HEK293 (cell line): ENCODE measurements around the gene PJA2.

Source experiments
- CTCF ChIA-PET: fragments of 350-600 bp; formaldehyde crosslinking; extraction: SDS; loops from one replicate; lab custom pipeline; 2021; ENCODE audit warnings: antibody characterized with exemption; lab: Yijun Ruan, JAX
- POLR2A ChIA-PET: fragments of 300-600 bp; formaldehyde crosslinking; extraction: SDS; loops from one replicate; lab custom pipeline; 2020; ENCODE audit warnings: antibody characterized with exemption, inconsistent platforms; lab: Yijun Ruan, JAX
- H3K27ac ChIP-seq: fragments of 200-500 bp; sonication (Bioruptor generic); 2 replicates; pipeline ENCODE4 v1.5.1; 2014; ENCODE audit warnings: low read depth, low read length, control low read depth, inconsistent platforms; ENCODE audit errors: extremely low read depth
- H3K36me3 ChIP-seq, 2 experiments: fragments of 200-500 bp in 1 of 2; sonication (Bioruptor generic) in 1 of 2; 1 replicate in 1 of 2; 2 replicates in 1 of 2; pipeline ENCODE4 v1.5.1; 2014 to 2017; ENCODE audit warnings: inconsistent platforms in 2 of 2, low read length in 2 of 2; ENCODE audit not compliant: control insufficient read depth in 2 of 2, insufficient read depth in 1 of 2
- H3K4me1 ChIP-seq: fragments of 200-500 bp; sonication (Bioruptor generic); 2 replicates; pipeline ENCODE4 v1.5.1; 2014; ENCODE audit warnings: mild to moderate bottlenecking, low read length, inconsistent platforms; ENCODE audit not compliant: control insufficient read depth, insufficient read depth
- H3K4me3 ChIP-seq: 2 replicates; pipeline ENCODE4 v1.5.1; 2011; ENCODE audit warnings: low read depth, mild to moderate bottlenecking, control low read depth, low read length, moderate library complexity
- H3K9me3 ChIP-seq: fragments of 200-500 bp; sonication (Bioruptor generic); 2 replicates; pipeline ENCODE4 v1.5.1; 2014; ENCODE audit warnings: low read depth, low read length, inconsistent platforms; ENCODE audit not compliant: control insufficient read depth, insufficient read depth
- CTCF ChIP-seq: fragments of 450-650 bp; formaldehyde crosslinking; IDR thresholded peaks from 2 replicates; pipeline ENCODE4 v1.5.1; 2016; ENCODE audit warnings: missing biosample characterization, missing genetic modification characterization
- FEZF1 ChIP-seq: fragments of 450-650 bp; formaldehyde crosslinking; IDR thresholded peaks from 2 replicates; pipeline ENCODE4 v1.5.1; 2016; ENCODE audit warnings: missing biosample characterization, missing genetic modification characterization
- GLIS2 ChIP-seq: fragments of 450-650 bp; formaldehyde crosslinking; IDR thresholded peaks from 2 replicates; pipeline ENCODE4 v1.5.1; 2016; ENCODE audit warnings: missing biosample characterization, missing genetic modification characterization
- HOXA7 ChIP-seq: sonication (generic); formaldehyde crosslinking; IDR thresholded peaks from 2 replicates; pipeline ENCODE4 v1.8.1; 2022; ENCODE audit warnings: missing genetic modification reagents, borderline replicate concordance
- IKZF3 ChIP-seq: fragments of 450-650 bp; IDR thresholded peaks from 2 replicates; pipeline ENCODE4 v1.5.0; 2018; ENCODE audit warnings: missing biosample characterization, mild to moderate bottlenecking, missing genetic modification characterization, moderate library complexity
- KLF9 ChIP-seq: fragments of 450-650 bp; formaldehyde crosslinking; IDR thresholded peaks from 2 replicates; pipeline ENCODE4 v1.5.1; 2016; ENCODE audit warnings: missing biosample characterization, missing genetic modification characterization, low read depth
- OVOL3 ChIP-seq: fragments of 450-650 bp; formaldehyde crosslinking; IDR thresholded peaks from 2 replicates; pipeline ENCODE4 v1.5.1; 2016; ENCODE audit warnings: missing biosample characterization, missing genetic modification characterization
- SETDB1 ChIP-seq: IDR thresholded peaks from one replicate; pipeline ENCODE4 v1.6.1; 2017; ENCODE audit warnings: mild to moderate bottlenecking, low read length, moderate library complexity, mixed read lengths; ENCODE audit not compliant: insufficient read length
- YY1 ChIP-seq: fragments of 450-650 bp; formaldehyde crosslinking; IDR thresholded peaks from 2 replicates; pipeline ENCODE4 v1.5.1; 2018; ENCODE audit warnings: missing biosample characterization, missing genetic modification characterization
- ZBTB1 ChIP-seq: fragments of 450-650 bp; formaldehyde crosslinking; IDR thresholded peaks from 2 replicates; pipeline ENCODE4 v1.5.1; 2016; ENCODE audit warnings: missing biosample characterization, missing genetic modification characterization
- ZBTB17 ChIP-seq: fragments of 450-650 bp; formaldehyde crosslinking; IDR thresholded peaks from 2 replicates; pipeline ENCODE4 v1.5.1; 2016; ENCODE audit warnings: missing biosample characterization, missing genetic modification characterization
- ZNF132 ChIP-seq: fragments of 450-650 bp; formaldehyde crosslinking; IDR thresholded peaks from 2 replicates; pipeline ENCODE4 v1.5.1; 2017; ENCODE audit warnings: missing biosample characterization, missing genetic modification characterization, borderline replicate concordance
- ZNF19 ChIP-seq: fragments of 450-650 bp; formaldehyde crosslinking; IDR thresholded peaks from 2 replicates; pipeline ENCODE4; 2016; ENCODE audit warnings: missing biosample characterization, missing genetic modification characterization, low read depth
- ZNF239 ChIP-seq: fragments of 450-650 bp; formaldehyde crosslinking; IDR thresholded peaks from 2 replicates; pipeline ENCODE4 v1.5.1; 2016; ENCODE audit warnings: missing biosample characterization, missing genetic modification characterization
- ZNF248 ChIP-seq: fragments of 450-650 bp; formaldehyde crosslinking; IDR thresholded peaks from 2 replicates; pipeline ENCODE4 v1.5.1; 2017; ENCODE audit warnings: missing biosample characterization, missing genetic modification characterization
- ZNF280C ChIP-seq: fragments of 450-650 bp; formaldehyde crosslinking; IDR thresholded peaks from 2 replicates; pipeline ENCODE4 v1.5.1; 2016; ENCODE audit warnings: missing biosample characterization, missing genetic modification characterization
- ZNF354C ChIP-seq: fragments of 450-650 bp; formaldehyde crosslinking; IDR thresholded peaks from 2 replicates; pipeline ENCODE4 v1.5.1; 2016; ENCODE audit warnings: missing biosample characterization, missing genetic modification characterization, low read depth, borderline replicate concordance
- ZNF366 ChIP-seq: fragments of 450-650 bp; formaldehyde crosslinking; conservative IDR thresholded peaks from 2 replicates; pipeline ENCODE4 v1.5.1; 2016; ENCODE audit warnings: missing biosample characterization, missing genetic modification characterization
- ZNF544 ChIP-seq: fragments of 450-650 bp; formaldehyde crosslinking; IDR thresholded peaks from 2 replicates; pipeline ENCODE4 v1.5.0; 2017; ENCODE audit warnings: missing biosample characterization, missing genetic modification characterization
- ZNF580 ChIP-seq: fragments of 450-650 bp; formaldehyde crosslinking; IDR thresholded peaks from 2 replicates; pipeline ENCODE4 v1.5.1; 2016; ENCODE audit warnings: missing biosample characterization, missing genetic modification characterization
- ZNF610 ChIP-seq: fragments of 450-650 bp; formaldehyde crosslinking; IDR thresholded peaks from 2 replicates; pipeline ENCODE4 v1.5.1; 2016; ENCODE audit warnings: missing biosample characterization, missing genetic modification characterization, borderline replicate concordance
- ZNF621 ChIP-seq: fragments of 450-650 bp; formaldehyde crosslinking; IDR thresholded peaks from 2 replicates; pipeline ENCODE4 v1.5.1; 2017; ENCODE audit warnings: missing biosample characterization, missing genetic modification characterization
- ZNF654 ChIP-seq: fragments of 450-650 bp; formaldehyde crosslinking; IDR thresholded peaks from 2 replicates; pipeline ENCODE4 v1.5.1; 2016; ENCODE audit warnings: low read depth, missing biosample characterization, missing genetic modification characterization
- ZNF837 ChIP-seq: fragments of 450-650 bp; formaldehyde crosslinking; IDR thresholded peaks from 2 replicates; pipeline ENCODE4 v1.5.1; 2016; ENCODE audit warnings: missing biosample characterization, missing genetic modification characterization
- ZSCAN16 ChIP-seq: fragments of 450-650 bp; formaldehyde crosslinking; IDR thresholded peaks from 2 replicates; pipeline ENCODE4 v1.5.1; 2016; ENCODE audit warnings: missing biosample characterization, missing genetic modification characterization

PJA2 gene

GRCh38 chr5:109299557-109299956, 110.2 kb downstream of the PJA2 start (continued):
- TF ChIP-seq ZNF366 (tag by site-specific recombination), result no peak
- TF ChIP-seq ZNF280C, result no peak

- CTCF ChIA-PET, result no interaction called here
- Histone ChIP-seq H3K36me3 (no peaks in the 10 kb centered on the region), H3K4me3 (no peak overlapping the region), H3K9me3 (no peaks in the 10 kb centered on the region)
- POLR2A ChIA-PET, result no interaction called here
- TF ChIP-seq FEZF1 (tag by site-specific recombination), result no peak
- no peak for TF ChIP-seq HOXA7 (CRISPR knock-in tag)
- no peak for TF ChIP-seq ZNF239 (tag by site-specific recombination)
- no peak for TF ChIP-seq KLF9 (tag by site-specific recombination)
- no peak for TF ChIP-seq OVOL3
- TF ChIP-seq ZNF248 (tag by site-specific recombination), result no peak
- no peak for TF ChIP-seq ZNF580
- no peak for TF ChIP-seq ZBTB17 (tag by site-specific recombination)
- TF ChIP-seq ZNF621, result no peak
- TF ChIP-seq ZNF654 (tag by site-specific recombination), result no peak
- no peak for TF ChIP-seq GLIS2 (tag by site-specific recombination)
- TF ChIP-seq IKZF3 (tag by site-specific recombination), result no peak
- no peak for TF ChIP-seq ZNF354C
- TF ChIP-seq ZSCAN16 (tag by site-specific recombination), result no peak
- TF ChIP-seq CTCF (tag by site-specific recombination), result no peak
- TF ChIP-seq, all 188 proteins: peak for 0
- Histone ChIP-seq H3K27ac (no peak overlapping the region), H3K4me1 (peaks cover 4% of the 10 kb centered on the region)
These were observed 111.0 kb downstream of the PJA2 start for GRCh38 chr5:109298794-109299193.

- Histone ChIP-seq H3K4me3 (no peak overlapping the region), H3K4me1 (peaks cover 4% of the 10 kb centered on the region), H3K9me3 (no peaks in the 10 kb centered on the region), H3K36me3 (no peaks in the 10 kb centered on the region), H3K27ac (no peak overlapping the region)
- ChIA-PET POLR2A (no interaction called here), CTCF (no interaction called here)
- TF ChIP-seq ZNF610 (tag by site-specific recombination) (no peak), ZNF19 (tag by site-specific recombination) (no peak), YY1 (tag by site-specific recombination) (no peak), ZNF837 (tag by site-specific recombination) (no peak), ZBTB1 (tag by site-specific recombination) (no peak), ZNF544 (tag by site-specific recombination) (no peak), SETDB1 (no peak), ZNF132 (tag by site-specific recombination) (no peak)
These were observed 111.9 kb downstream of the PJA2 start for GRCh38 chr5:109297900-109298299.
